Measurements from ENCODE around the gene HLTF.
A peak's percentile ranks its signal among the peaks of the same experiment; 100 is the strongest.

Gene HLTF

DNA sequence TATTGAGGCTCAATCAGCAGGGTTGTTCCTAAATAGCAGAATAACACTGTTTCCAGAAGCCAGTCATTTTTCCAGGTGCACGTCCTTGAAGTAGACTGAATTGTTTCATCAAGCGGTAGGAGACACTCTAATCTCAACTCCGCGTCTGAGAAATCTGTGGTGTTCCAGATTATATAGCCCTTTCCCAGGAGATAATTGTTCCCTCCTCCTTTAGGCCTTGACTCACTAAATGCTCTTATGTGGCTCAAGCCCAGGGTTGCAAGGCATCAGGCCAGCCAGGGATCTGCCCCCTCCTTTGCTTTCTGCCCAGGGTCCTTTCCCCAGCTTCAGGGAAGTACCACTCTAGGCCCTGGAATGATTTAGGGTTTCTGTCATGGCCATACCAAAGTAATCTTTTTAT, 5.7 kb upstream of the HLTF start:
- Mint-ChIP-seq H3K4me3 (no peak overlapping the region), H3K27me3 (ENCODE audit: low read depth, poor library complexity) (peaks cover 12% of the 10 kb centered on the region), H3K27ac (no peak overlapping the region), H3K4me1 (peaks cover 8% of the 10 kb centered on the region), H3K36me3 (ENCODE audit: low read depth) (peaks cover 3% of the 10 kb centered on the region), H3K9me3 (peaks cover 15% of the 10 kb centered on the region)
- no peak for DNase-seq
- TF ChIP-seq, protein P1, sequence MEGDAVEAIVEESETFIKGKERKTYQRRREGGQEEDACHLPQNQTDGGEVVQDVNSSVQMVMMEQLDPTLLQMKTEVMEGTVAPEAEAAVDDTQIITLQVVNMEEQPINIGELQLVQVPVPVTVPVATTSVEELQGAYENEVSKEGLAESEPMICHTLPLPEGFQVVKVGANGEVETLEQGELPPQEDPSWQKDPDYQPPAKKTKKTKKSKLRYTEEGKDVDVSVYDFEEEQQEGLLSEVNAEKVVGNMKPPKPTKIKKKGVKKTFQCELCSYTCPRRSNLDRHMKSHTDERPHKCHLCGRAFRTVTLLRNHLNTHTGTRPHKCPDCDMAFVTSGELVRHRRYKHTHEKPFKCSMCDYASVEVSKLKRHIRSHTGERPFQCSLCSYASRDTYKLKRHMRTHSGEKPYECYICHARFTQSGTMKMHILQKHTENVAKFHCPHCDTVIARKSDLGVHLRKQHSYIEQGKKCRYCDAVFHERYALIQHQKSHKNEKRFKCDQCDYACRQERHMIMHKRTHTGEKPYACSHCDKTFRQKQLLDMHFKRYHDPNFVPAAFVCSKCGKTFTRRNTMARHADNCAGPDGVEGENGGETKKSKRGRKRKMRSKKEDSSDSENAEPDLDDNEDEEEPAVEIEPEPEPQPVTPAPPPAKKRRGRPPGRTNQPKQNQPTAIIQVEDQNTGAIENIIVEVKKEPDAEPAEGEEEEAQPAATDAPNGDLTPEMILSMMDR (IDR thresholded peaks at IDR 0.05), result no peak

DNA sequence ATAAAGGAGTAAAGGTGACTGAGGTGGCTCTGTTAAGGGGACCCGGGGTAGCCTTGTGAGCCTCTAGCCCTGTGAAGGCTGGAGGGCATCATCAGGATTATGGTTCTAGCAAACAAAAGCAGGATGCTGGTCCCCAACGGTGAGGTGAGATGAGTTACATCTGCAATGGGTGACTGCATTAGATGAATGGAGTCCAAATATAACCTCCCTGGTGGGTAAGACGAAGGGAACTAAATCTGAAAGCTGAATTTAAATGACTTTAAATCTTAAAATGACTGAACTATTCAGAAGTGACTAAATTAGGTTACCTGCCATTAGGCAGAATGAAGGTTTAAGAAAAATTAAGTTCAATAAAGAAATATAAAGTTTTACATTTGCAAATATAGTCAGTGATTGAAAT, 4.6 kb upstream of the HLTF start:
- Mint-ChIP-seq H3K9me3 (peaks cover 22% of the 10 kb centered on the region), H3K27me3 (ENCODE audit: low read depth, poor library complexity) (peaks cover 19% of the 10 kb centered on the region), H3K4me3 (no peak overlapping the region), H3K4me1 (peaks cover 8% of the 10 kb centered on the region), H3K27ac (no peak overlapping the region), H3K36me3 (ENCODE audit: low read depth) (peaks cover 3% of the 10 kb centered on the region)
- TF ChIP-seq, protein P1 (IDR thresholded peaks at IDR 0.05), result no peak
- no peak for DNase-seq

DNA sequence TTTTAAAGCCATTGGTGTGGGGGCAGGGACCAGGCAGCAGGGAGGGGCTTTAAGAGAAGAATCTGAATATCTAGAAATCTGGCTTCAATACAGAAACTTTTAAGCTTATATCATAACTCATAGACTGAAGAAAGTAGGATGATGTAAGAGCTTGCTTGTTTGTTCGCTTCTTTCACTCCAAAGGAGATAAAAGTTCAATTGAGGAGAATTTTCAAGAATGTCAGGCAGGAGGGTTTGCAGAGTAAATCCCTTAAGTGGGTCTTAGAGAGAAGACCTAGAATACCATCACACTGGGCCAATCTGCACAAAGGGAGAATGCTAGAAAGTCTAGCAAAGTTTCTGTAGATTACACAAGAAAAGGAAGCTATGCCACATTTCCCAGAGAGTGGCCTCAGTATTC, 4.1 kb upstream of the HLTF start:
- peaks cover 12% of the 10 kb centered on the region for H3K4me1 Mint-ChIP-seq
- H3K9me3 Mint-ChIP-seq, result peaks cover 26% of the 10 kb centered on the region
- no peak overlapping the region for H3K27ac Mint-ChIP-seq
- DNase-seq, result no peak
- TF ChIP-seq, protein P1 (IDR thresholded peaks at IDR 0.05), result no peak
- no peak overlapping the region for H3K4me3 Mint-ChIP-seq
- peaks cover 7% of the 10 kb centered on the region for H3K36me3 Mint-ChIP-seq (ENCODE audit: low read depth)
- peaks cover 22% of the 10 kb centered on the region for H3K27me3 Mint-ChIP-seq (ENCODE audit: low read depth, poor library complexity)

DNA sequence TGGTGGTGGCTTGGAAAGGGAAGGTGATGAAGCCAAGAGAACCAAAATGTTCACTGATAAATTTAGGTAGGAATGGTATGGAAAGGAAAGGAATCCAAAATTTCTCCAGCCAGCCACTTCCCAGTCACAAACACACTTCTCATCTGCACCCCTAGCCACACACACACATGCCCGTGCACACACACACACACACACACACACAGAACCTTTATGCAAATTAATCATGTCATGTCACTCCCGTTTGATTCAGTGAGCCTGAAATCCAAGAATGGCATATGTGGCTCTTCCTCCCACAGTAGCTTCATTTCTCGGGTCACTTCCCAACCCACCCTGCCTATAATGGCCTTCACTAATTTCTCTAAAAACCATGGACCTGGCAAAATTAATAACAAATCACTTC, 3.1 kb upstream of the HLTF start:
- no peak for DNase-seq
- Mint-ChIP-seq H3K4me3 (no peak overlapping the region), H3K27ac (no peak overlapping the region), H3K4me1 (peaks cover 21% of the 10 kb centered on the region), H3K36me3 (ENCODE audit: low read depth) (peaks cover 15% of the 10 kb centered on the region), H3K9me3 (peaks cover 30% of the 10 kb centered on the region), H3K27me3 (ENCODE audit: low read depth, poor library complexity) (peaks cover 22% of the 10 kb centered on the region)
- TF ChIP-seq, protein P1 (IDR thresholded peaks at IDR 0.05), result no peak

DNA sequence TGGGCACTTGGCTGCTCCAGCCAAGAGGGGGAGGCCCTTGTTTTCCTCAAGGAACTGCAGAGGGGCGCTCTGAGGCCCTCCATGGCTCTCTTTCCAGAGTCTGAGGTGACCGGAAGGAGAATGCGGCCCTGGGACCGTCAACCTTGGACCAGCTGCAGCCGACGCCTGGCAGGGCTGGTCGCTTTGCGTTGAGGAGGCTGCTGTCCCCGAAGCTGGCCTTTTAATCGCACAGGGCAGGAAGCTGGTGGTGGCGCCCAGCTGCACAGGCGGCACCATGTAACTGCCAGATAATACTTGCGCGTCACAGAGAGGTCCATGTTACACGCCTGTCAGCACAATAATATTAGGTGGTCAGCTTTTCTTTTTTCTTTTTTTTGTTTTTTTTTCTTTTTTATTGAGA, 875 bp upstream of the HLTF start:
- TF ChIP-seq, protein P1 (IDR thresholded peaks at IDR 0.05), result no peak
- H3K36me3 Mint-ChIP-seq (ENCODE audit: low read depth), result peaks cover 36% of the 10 kb centered on the region

DNA sequence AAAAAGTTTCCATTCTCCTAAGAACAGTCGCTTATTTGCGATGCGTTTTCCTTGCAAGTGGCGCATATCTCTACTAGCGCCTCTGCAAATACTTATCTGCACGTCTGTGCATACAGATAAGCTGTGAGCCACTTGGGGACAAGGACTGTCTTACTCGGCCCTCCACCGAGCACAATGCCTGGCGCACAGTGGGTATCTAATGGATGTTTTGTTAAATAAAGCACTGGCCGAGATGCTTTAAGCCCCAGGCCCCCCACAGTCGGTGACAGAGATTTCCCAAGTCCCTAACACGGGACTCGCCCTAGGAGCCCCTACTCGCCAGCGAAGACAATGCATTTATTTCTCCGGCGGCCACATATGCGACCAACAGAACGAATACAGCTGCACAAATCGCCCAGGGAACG, 503 bp downstream of the HLTF start:
- TF ChIP-seq, protein P1 (IDR thresholded peaks at IDR 0.05), result no peak
- peaks cover 25% of the 10 kb centered on the region for H3K27me3 Mint-ChIP-seq (ENCODE audit: low read depth, poor library complexity)

More for the DNA sequence above, 875 bp upstream of the HLTF start:
- no peak for DNase-seq
- no peak overlapping the region for H3K27ac Mint-ChIP-seq
- peaks cover 26% of the 10 kb centered on the region for H3K4me1 Mint-ChIP-seq
- H3K4me3 Mint-ChIP-seq, result no peak overlapping the region
- peaks cover 36% of the 10 kb centered on the region for H3K9me3 Mint-ChIP-seq
- H3K27me3 Mint-ChIP-seq (ENCODE audit: low read depth, poor library complexity), result peaks cover 25% of the 10 kb centered on the region

More for the DNA sequence above, 503 bp downstream of the HLTF start:
- H3K27ac Mint-ChIP-seq, result no peak overlapping the region
- peaks cover 26% of the 10 kb centered on the region for H3K4me1 Mint-ChIP-seq
- H3K36me3 Mint-ChIP-seq (ENCODE audit: low read depth), result peaks cover 50% of the 10 kb centered on the region
- no peak for DNase-seq
- H3K4me3 Mint-ChIP-seq, result peak overlapping the region; percentile 91
- H3K9me3 Mint-ChIP-seq, result peaks cover 36% of the 10 kb centered on the region

Measured in nephron progenitor cell (in vitro differentiated cells).